HG03159 (cell line): ENCODE results near the gene CST9L.
"Not testable (repeated sequence)": the region's sequence is repeated elsewhere in the genome, so short reads cannot be mapped to it uniquely, and the experiment has no call there.

Source experiments
- ATAC-seq: cut with Tn5 transposase; IDR thresholded peaks from one replicate; pipeline ENCODE4 v1.9.1; 2021; ENCODE audit warnings: mild to moderate bottlenecking, moderate library complexity; ENCODE audit not compliant: unreplicated experiment

The CST9L gene

DNA sequence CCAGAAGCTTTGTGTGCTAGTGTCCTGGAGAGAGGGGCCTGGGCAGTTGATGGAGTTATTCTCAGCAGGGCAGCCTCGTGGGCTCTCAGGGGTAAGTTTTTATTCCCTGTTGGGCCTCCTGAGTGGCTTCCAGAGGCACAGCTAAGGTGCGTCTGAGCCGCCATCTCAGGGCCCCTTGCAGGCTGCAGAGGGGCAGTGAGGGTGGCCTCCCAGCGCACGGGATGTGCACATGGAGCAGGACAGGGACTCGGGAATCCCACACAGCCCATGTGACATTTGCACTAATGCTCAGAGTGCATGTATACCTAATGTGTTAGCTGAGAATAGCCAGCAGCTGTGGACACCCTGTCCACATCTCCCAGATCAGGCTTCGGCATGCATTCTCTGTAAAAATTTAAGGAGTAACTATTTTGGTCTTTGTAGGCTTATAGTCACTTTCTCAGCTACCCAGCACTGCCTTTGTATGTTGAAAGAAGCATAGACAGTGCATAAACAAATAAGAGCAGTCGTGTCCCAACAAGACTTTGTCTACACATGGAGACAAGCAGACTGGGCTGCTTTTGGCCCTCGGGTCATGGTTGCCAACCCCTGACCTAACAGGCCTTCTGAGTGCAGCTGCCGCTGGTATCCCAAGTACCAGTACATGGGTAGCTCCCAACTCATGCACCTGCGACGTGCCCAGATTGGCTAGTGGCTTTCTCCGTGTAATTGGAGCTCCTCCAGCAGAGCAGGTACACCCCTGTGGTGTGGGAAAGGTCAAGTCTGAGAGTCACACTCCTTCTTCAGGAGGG lies 18.6 kb upstream of the CST9L start:
- ATAC-seq, result no peak

- no peak for ATAC-seq
Measured at GRCh38 chr20:23585808-23586734, 17.8 kb upstream of the CST9L start.

DNA sequence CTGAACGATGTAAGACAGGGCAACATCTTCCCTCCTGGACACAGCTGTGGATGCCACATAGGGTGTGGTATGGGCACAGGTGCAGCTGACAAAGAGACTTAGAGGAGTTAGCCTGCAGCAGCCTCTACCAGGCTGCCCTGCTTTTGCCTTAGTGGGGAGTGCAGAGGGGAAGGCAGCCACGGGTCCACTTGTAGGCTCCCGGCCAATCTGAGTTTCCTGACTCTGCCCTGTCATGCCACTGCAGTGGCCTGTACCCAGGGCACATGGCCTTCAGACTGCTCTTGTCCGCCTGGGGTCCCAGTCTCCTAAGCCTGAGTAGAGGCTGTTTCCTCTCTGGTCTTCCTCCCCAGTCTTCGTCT lies 17.1 kb upstream of the CST9L start:
- no peak for ATAC-seq

DNA sequence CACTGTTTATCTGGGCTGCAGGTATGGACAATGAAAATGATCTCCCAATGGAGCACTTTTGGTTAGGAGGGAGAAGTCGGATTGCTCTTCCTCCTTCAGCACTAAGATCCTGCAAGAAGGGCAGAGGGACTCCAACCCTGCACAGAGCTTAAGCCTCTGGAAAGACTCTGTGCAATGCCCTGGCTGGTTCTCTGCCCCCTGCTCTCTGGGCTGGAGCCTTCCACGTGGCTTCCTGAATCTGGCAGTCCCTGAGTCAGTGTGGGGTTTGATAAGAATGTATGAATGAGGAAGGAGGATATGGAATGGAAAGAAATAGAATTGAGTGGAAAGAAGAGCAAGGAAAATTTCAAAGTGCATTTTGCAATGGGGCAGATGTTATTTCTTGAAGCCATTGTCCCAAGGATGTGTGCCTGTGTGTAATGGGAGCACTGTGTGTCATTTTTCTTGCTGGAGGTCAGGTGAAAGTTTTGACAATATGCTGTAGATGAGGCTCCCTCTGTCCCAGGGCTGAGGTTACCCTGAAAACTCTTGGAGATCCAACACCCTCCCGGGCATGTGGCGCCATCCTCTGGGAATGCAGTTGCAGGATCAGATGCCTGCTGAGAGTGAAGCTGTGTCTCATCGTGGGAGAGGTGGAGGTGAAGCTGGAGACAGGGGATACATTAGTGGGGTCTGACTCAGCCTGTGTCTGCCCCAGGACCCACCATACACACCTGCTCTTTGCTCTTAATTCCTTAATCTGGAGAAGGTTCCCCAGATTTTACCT lies 16.3 kb upstream of the CST9L start:
- ATAC-seq, result no peak

GRCh38 chr20:23583526-23583925 lies 15.2 kb upstream of the CST9L start:
- no peak for ATAC-seq

GRCh38 chr20:23582293-23582692 lies 14.0 kb upstream of the CST9L start:
- ATAC-seq, result no peak

DNA sequence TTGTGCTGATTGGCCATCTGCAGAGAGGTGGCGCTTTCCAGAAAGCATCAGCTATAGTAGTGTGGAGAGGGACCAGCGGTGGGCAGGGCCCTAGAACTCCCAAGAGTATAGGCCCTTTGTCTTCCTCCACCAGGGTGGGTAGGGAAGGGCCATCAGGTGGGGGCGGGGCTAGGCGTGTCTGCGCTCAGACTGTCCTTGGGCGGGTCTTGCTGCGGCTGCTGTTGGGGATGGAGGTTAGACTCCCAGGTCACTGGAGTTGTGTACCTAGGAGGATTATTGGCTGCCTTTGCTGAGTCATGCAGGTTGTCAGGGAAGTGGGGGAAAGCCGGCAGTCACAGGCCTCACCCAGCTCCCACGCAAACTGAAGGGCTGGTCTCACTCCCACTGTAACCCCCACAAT lies 13.5 kb upstream of the CST9L start:
- ATAC-seq, result not testable (repeated sequence)

DNA sequence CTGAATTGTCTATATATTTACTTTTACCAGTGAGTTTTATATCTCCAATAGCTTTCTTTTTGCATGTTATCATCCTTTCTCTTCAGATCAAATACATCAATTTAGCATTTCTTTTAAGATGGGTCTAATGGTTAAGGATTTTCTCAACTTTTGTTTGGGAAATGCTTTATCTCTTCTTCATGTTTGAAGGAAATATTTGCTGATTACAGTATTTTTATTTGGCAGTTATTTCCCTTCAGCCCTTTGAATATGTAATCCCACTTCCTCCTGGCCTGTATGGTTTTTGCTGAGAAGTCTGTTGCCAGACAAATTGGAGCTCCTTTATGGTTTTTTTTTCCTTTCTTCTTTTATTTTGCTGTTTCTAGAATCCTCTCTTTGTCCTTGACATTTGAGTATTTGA lies 6.7 kb upstream of the CST9L start:
- ATAC-seq, result no peak

- ATAC-seq, result no peak
Measured at GRCh38 chr20:23570178-23570760, 2.0 kb upstream of the CST9L start.

DNA sequence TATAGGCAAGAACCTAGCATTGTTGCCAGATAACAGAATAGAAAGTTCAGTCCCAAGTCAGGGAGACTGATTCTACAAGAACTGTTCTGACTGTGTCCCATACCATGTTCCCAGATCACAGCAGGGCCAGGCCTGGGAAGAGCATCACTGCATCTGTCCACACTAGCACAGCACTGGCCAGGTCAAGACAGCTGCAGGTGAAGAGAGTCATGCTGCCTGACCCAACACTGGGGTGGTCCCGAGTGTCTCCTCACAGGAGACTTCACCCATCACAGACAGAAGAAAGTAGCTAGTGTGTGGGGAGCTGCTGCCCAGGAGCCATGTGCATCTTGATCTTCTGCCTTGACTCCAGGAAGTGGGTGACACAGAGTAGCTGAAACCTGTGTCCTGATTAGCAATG lies 1.3 kb upstream of the CST9L start:
- ATAC-seq, result no peak

DNA sequence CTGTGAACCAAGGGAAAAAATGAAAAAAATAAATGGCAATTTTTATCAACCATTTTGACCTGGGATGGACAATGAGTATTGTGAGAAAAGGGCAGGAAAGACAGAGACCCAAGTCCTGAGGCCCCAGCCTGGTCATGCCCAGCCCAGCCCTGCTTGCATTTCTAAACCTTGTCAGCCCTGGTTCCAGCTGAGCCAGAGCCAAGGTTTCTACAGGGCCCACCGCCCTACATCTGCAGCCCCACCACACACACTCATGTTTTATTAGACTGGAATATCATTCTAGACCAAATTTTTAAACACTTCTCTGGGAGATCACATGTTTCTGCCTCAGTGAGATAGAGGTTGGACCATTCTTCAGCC lies 667 bp upstream of the CST9L start:
- ATAC-seq, result no peak

- ATAC-seq, result no peak
Measured at GRCh38 chr20:23566199-23566932, 1.9 kb downstream of the CST9L start.

DNA sequence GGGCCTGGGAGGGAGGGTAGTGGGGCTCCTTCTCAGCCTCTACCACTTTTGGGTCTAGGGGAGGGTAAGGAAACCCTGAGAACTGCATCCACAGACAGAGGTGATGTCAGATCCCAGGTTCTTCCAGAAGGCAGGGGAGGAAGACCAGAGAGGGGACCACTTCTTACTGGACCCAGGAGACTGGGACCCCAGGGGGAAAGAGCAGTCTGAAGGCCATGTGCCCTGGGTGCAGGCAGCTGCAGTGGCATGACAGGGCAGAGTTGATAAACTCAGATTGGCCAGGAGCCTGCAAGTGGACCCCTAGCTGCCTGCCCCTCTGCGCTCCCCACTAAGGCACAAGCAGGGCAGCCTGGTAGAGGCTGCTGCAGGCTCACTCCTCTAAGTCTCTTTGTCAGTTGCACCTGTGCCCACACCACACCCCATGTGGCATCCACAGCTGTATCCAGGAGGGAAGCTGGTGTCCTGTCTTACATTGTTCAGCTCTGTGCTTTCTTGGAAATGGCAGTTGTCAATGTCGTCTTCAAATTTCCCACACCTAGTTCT lies 2.7 kb downstream of the CST9L start:
- ATAC-seq, result no peak

GRCh38 chr20:23564927-23565326 lies 3.4 kb downstream of the CST9L start:
- ATAC-seq, result no peak

GRCh38 chr20:23562721-23563342 lies 5.5 kb downstream of the CST9L start:
- no peak for ATAC-seq

DNA sequence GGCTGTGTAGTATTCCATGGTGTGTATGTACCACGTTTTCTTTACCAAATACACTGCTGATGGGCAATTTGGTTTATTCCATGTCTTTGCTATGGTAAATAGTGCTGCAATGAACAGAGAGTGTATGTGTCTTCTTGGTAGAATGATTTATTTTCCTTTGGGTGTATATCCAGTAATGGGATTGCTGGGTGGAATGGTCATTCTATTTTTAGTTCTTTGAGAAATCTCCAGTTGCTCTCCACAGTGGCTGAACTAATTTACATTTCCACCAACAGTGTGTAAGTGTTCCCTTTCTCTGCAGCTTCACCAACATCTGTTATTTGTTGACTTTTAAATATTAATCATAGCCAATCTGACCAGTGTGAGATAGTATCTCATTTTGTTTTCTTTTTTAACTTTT lies 13.9 kb downstream of the CST9L start:
- ATAC-seq, result no peak

DNA sequence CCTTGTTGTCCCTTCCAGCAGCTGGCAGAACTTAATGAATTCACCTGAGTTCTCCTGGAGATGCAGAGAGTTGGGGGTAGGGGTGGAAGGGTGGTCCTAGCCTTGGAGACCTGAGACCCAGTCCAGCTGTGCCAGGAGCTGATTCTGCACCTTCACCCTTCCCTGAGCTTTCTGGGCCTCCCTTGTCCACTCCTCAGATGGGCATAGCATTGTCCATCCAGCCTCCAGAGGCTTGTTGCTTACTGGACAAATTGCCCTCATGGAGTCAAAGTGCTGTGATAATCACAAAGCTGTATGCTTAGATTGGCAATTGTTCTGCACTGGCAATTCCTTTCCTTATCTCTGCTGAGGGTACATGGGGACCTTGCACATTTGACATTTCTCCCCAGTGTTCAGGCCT lies 16.5 kb downstream of the CST9L start:
- ATAC-seq, result no peak

DNA sequence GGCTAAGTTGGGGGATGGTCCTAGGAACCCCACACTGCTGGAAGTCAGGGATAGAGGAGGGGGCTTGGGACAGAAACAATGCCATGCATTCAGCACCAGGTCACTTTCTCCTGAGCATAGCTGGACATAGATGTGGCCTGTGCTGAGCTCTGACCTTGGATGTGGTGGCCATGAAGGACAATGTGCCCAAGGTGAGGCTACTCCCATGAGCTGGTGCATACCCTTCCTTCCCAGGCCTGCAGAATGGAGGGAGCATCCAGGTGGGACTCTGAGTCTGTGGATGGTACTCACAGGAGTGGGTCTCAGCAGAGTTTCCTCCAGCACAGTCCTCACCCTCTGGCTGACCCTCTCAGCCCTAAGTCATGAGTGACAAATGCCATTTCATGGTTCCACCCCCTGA lies 16.9 kb downstream of the CST9L start:
- no peak for ATAC-seq

- ATAC-seq, result no peak
Measured at GRCh38 chr20:23550227-23550626, 18.1 kb downstream of the CST9L start.

DNA sequence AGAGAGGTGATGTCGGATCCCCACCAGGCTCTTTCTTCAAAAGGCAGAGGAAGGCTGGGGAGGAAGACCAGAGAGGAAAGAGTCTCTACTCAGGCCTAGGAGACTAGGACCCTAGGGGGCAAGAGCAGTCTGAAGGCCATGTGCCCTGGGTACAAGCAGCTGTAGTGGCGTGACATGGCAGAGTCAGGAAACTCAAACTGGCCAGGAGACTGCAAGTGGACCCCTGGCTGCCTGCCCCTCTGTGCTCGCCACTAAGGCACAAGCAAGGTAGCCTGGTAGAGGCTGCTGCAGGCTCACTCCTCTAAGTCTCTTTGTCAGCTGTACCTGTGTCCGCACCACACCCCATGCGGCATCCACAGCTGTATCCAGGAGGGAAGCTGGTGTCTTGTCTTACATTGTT lies 19.9 kb downstream of the CST9L start:
- ATAC-seq, result no peak
